MM.1S (cell line): ENCODE data around the gene ARL15.

Experiments used
- DNase-seq: peaks from one replicate; pipeline ENCODE4 v3.0.0-alpha.2; 2015
- H2AFZ ChIP-seq: fragments of 300-600 bp; sonication (generic); 2 replicates; pipeline ENCODE4 v1.6.0; 2016; ENCODE audit warnings: antibody characterized with exemption, low read length
- H3F3A ChIP-seq: fragments of 300-600 bp; sonication (generic); 2 replicates; pipeline ENCODE4 v1.6.1; 2016; ENCODE audit warnings: mild to moderate bottlenecking, antibody characterized with exemption, low read length, moderate library complexity, mixed read lengths; ENCODE audit not compliant: insufficient read depth
- H3K27ac ChIP-seq: fragments of 300-600 bp; sonication (generic); 2 replicates; pipeline ENCODE4 v1.5.1; 2016; ENCODE audit warnings: mild to moderate bottlenecking, low read length
- H3K27me3 ChIP-seq: fragments of 300-600 bp; sonication (generic); replicated peaks from 2 replicates; pipeline ENCODE4 v1.6.0; 2016; ENCODE audit warnings: low read length; ENCODE audit not compliant: insufficient read depth
- H3K36me3 ChIP-seq: fragments of 300-600 bp; sonication (generic); replicated peaks from 2 replicates; pipeline ENCODE4 v1.6.1; 2016; ENCODE audit warnings: mild to moderate bottlenecking, low read length, mixed read lengths; ENCODE audit not compliant: insufficient read depth
- H3K4me1 ChIP-seq: fragments of 300-600 bp; sonication (generic); 2 replicates; pipeline ENCODE4 v1.6.1; 2016; ENCODE audit warnings: low read length, mixed read lengths
- H3K4me2 ChIP-seq: fragments of 300-600 bp; sonication (generic); 2 replicates; pipeline ENCODE4 v1.6.0; 2016; ENCODE audit warnings: low read depth, low read length
- H3K4me3 ChIP-seq: fragments of 300-600 bp; sonication (generic); 2 replicates; pipeline ENCODE4 v1.5.1; 2016; ENCODE audit warnings: low read length, mixed read lengths
- H3K79me2 ChIP-seq: fragments of 300-600 bp; sonication (generic); 2 replicates; pipeline ENCODE4 v1.6.1; 2016; ENCODE audit warnings: mixed run types, low read length, mixed read lengths
- H3K9ac ChIP-seq: fragments of 300-600 bp; sonication (generic); 2 replicates; pipeline ENCODE4 v1.6.1; 2016; ENCODE audit warnings: low read length, mixed read lengths
- H3K9me2 ChIP-seq: fragments of 300-600 bp; sonication (generic); replicated peaks from 2 replicates; pipeline ENCODE4 v1.6.1; 2016; ENCODE audit warnings: mild to moderate bottlenecking, low read length, mixed read lengths; ENCODE audit not compliant: insufficient read depth
- H3K9me3 ChIP-seq: fragments of 300-600 bp; sonication (generic); replicated peaks from 2 replicates; pipeline ENCODE4 v1.6.1; 2016; ENCODE audit warnings: mild to moderate bottlenecking, low read length, mixed read lengths; ENCODE audit not compliant: insufficient read depth
- H4K20me1 ChIP-seq: fragments of 300-600 bp; sonication (generic); 2 replicates; pipeline ENCODE4 v1.6.1; 2016; ENCODE audit warnings: mild to moderate bottlenecking, low read length, moderate library complexity, mixed read lengths; ENCODE audit not compliant: insufficient read depth
- CTCF ChIP-seq: fragments of 300-600 bp; sonication (generic); IDR thresholded peaks from 2 replicates; pipeline ENCODE4 v1.5.1; 2016; ENCODE audit warnings: antibody characterized with exemption, low read length, mixed read lengths
- EZH2 ChIP-seq: fragments of 300-600 bp; sonication (generic); optimal IDR thresholded peaks from 2 replicates; pipeline ENCODE3; 2017; ENCODE audit warnings: low read depth, mild to moderate bottlenecking, antibody characterized with exemption, low read length, mixed read lengths
- EZH2phosphoT487 ChIP-seq: fragments of 300-600 bp; sonication (generic); IDR thresholded peaks from 2 replicates; pipeline ENCODE4 v1.6.1; 2018; ENCODE audit warnings: antibody characterized with exemption, low read length

ARL15 gene

DNA sequence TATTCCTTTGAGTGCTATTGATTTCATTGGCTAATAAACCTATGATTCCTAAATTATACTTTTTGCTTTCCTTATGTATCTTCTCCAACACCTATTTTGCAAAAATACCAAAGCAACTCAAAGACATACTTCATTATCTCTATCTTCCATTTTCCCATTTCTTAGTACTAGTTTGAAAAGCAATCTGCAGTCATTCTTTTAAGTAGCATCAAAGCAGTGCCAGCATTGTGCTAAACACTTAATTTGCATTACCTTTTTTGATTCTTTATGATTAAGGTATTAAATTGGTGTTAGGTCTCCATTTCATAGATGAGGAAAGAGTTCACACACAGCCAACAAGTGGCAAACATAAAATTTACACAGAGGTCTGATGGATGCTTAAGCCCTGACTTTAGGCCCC is 330.3 kb downstream of the ARL15 start:
- Histone ChIP-seq H3K9me3 (no peaks in the 10 kb centered on the region), H4K20me1 (no peaks in the 10 kb centered on the region), H3K79me2 (no peaks in the 10 kb centered on the region), H3K4me3 (no peak overlapping the region), H3K4me2 (no peak overlapping the region), H3K36me3 (no peaks in the 10 kb centered on the region), H2AFZ (no peak overlapping the region), H3F3A (no peaks in the 10 kb centered on the region), H3K9me2 (no peaks in the 10 kb centered on the region), H3K4me1 (no peaks in the 10 kb centered on the region), H3K9ac (no peak overlapping the region), H3K27me3 (no peaks in the 10 kb centered on the region), H3K27ac (no peak overlapping the region)
- TF ChIP-seq EZH2 (no peak), CTCF (no peak), EZH2phosphoT487 (no peak)
- DNase-seq = no peak

- H2AFZ ChIP-seq = no peak overlapping the region
- no peak overlapping the region for H3K4me2 ChIP-seq
- no peak overlapping the region for H3K9ac ChIP-seq
- no peak overlapping the region for H3K4me3 ChIP-seq
- H4K20me1 ChIP-seq = no peaks in the 10 kb centered on the region
- no peak overlapping the region for H3K27ac ChIP-seq
- no peak for TF ChIP-seq EZH2phosphoT487
- no peak for TF ChIP-seq EZH2
- TF ChIP-seq CTCF = no peak
- H3K4me1 ChIP-seq = no peaks in the 10 kb centered on the region
- no peaks in the 10 kb centered on the region for H3F3A ChIP-seq
- H3K9me3 ChIP-seq = no peaks in the 10 kb centered on the region
- DNase-seq = no peak
- no peaks in the 10 kb centered on the region for H3K79me2 ChIP-seq
- no peaks in the 10 kb centered on the region for H3K36me3 ChIP-seq
- H3K9me2 ChIP-seq = no peaks in the 10 kb centered on the region
- H3K27me3 ChIP-seq = no peaks in the 10 kb centered on the region
Measured at GRCh38 chr5:53974021-53974420, 336.4 kb downstream of the ARL15 start.

GRCh38 chr5:53972314-53972713 is 338.1 kb downstream of the ARL15 start:
- Histone ChIP-seq H3K9me3 (no peaks in the 10 kb centered on the region), H3K9me2 (no peaks in the 10 kb centered on the region), H4K20me1 (no peaks in the 10 kb centered on the region), H3K36me3 (no peaks in the 10 kb centered on the region), H3K9ac (no peak overlapping the region), H3F3A (no peaks in the 10 kb centered on the region), H3K4me3 (no peak overlapping the region), H3K27me3 (no peaks in the 10 kb centered on the region), H3K27ac (no peak overlapping the region), H2AFZ (no peak overlapping the region), H3K4me1 (no peaks in the 10 kb centered on the region), H3K4me2 (no peak overlapping the region), H3K79me2 (no peaks in the 10 kb centered on the region)
- no peak for DNase-seq
- TF ChIP-seq CTCF = no peak
- TF ChIP-seq EZH2phosphoT487 = no peak
- no peak for TF ChIP-seq EZH2

DNA sequence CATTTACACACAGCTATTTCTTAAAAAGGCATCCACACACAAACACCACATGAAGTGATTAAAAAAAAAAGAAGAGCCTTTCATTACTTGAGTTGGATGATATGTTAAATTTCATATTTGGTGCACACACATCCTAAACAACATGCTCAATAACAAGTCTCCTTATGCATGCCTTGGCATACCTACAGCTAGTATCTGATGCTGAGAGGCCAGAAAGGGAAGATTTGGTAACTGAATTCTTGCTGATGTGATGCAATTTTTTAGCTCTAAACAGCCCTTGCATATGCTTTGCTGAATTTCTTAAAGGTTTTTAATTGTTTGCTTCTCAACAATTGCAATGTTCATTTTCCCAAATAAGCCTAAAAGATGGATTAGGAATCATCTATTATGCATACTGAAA is 338.8 kb downstream of the ARL15 start:
- Histone ChIP-seq H3K27me3 (no peaks in the 10 kb centered on the region), H3K9me2 (no peaks in the 10 kb centered on the region), H3F3A (no peaks in the 10 kb centered on the region), H3K36me3 (no peaks in the 10 kb centered on the region), H3K9ac (no peak overlapping the region), H3K79me2 (no peaks in the 10 kb centered on the region), H2AFZ (no peak overlapping the region), H3K4me3 (no peak overlapping the region), H4K20me1 (no peaks in the 10 kb centered on the region), H3K4me2 (no peak overlapping the region), H3K4me1 (no peaks in the 10 kb centered on the region), H3K9me3 (no peaks in the 10 kb centered on the region), H3K27ac (no peak overlapping the region)
- TF ChIP-seq EZH2 (no peak), CTCF (no peak), EZH2phosphoT487 (no peak)
- no peak for DNase-seq
